Activated gamma-delta T cell (primary cell): ENCODE measurements around the gene FAM170B.

Source experiments
- DNase-seq: peaks from one replicate; lab custom pipeline; 2025; lab: John Stamatoyannopoulos, UW

Gene FAM170B

DNA sequence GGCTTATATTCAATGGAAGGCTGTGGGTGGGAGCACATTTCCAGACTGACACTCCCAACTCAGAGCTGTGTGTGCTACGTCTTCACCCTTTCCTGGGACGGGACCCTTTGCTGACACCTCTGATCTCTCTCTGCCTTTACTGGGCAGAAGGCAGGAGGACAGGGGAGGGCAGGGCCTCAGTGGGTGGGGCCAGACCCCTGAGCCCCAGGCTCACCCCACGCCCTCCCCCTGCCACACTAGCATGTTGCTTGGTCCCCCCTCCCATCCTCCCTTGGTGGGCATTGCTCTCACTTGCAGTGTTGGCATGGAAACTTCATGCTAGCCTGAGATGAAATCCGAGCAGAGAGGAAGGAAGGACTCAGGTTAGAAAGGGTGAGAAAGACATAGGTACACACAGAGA is 36.0 kb upstream of the FAM170B start:
- DNase-seq, result no peak

DNA sequence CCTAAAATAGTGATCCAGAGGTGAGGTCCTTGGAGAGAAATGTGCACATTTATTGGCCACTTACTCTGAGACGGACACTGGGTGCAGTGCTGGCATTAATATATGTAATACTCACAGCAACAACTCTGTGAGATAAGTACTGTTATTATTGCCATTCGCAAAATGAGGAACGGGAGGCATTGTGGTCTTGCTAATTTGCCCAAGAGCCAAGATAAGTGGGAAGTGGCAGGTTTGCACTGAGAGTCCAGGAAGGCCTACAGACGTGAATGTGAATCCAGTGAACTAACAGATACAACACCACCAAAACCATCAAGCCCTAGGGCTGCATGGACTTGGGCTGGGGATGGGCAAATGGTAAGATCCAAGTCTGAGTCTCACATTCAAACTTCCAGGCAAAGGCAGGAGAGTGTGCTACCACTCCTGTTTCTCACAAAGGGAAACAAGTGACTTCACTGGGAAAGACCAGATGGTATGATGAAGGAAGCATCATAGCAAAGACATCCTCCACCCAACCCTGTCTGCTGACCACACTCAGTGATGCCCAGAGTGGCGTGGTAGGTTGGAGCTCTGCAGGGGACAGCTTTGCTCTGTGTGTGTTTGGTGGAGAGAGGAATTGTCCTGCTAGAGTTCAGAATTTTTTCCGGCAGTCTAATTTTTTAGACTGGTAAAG is 35.1 kb upstream of the FAM170B start:
- DNase-seq, result no peak

DNA sequence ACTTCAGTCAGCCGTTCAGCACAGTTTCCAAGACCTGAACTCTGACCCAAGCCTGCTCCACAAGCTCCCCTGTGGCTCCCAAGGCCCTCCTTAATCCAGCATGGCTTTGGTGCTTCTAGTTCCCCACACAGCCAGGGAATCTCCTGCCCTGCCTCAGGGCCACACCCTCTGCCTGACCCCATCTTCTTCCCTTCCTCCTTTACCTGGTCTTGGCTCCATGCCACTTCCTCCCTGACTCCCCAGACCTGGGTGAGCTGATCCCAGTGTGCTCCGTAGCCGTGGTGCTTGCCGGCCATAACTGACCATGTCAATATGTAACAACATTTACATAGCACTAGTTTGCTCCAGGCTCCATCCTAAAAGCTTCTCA is 34.3 kb upstream of the FAM170B start:
- DNase-seq, result no peak

DNA sequence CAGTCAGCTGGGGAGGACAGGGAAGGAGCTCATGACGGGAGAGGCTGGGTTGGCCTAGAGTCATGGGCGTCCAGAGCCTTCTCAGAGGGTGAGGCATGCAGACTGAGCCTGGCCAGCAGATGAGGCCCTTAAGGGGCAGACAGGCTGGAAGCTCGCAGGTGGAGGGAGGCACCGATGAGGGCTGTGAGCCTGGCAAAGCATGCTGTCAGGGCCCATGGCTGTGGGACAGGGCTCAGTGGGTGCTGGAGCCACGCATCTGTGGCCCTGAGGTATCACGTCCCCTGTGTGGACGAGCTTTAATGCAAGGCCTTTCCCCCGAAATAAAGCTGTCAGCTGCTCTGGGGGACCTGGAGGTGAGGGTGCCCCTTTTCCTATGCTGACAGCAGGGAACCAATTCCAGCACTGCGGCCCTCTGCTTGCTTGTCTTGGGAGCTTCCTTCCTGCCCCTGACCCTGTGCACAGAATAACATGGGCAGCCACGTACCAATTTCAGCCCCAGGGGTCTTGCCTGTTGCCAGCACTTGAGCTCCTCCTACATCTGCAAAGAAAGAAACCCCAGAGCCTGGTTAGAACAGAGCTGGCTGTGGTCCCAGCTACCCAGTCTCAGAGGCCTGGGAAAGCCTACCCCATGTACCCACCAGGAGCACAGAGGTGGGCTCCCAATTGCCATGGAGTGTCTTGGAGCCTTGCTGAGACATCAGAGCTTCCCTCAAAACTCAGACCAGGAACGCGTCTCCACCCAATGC is 33.8 kb upstream of the FAM170B start:
- no peak for DNase-seq

DNA sequence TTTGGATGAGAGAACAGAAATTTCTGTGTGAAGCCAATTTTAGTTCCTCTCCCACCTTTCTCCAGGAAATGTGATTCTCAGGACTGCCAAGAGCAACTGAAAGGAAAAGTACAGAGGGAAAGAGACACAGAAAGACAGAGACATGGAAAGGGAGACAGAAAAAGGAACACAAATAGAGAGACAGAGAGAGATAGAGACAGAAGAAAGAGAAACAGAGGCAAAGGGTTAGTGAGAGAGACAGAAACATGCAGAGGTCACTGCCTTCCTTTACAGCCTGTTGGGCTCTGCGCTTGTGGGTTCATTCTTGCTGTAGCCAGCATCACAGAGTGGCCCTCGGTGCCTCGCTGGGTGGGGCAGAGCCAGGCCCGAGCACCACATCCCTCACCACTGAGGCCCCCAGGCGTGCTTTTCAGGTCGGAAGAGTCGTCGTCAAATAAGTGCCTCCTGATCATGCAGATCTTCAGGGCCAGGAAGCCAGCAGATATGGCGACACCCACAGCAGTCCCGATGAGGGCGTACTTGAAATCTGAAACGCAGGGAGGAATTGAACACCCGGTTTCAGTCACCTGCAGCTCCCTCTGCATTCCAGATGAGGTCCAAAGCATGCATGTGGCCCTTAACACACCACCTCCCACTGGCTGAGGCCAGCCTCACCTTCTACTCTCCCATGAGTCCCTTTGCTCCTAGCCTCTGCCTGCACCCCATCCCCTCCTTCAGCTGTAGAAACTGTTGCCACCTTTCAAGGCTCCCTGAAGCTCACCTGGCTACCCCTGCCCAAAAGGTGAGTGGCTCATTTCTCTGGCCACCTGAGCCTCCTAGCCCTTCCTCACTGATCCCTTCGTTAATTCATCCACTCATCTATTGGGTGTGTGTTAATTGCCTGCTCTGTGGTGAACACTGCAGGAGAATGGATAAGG is 32.9 kb upstream of the FAM170B start:
- no peak for DNase-seq

DNA sequence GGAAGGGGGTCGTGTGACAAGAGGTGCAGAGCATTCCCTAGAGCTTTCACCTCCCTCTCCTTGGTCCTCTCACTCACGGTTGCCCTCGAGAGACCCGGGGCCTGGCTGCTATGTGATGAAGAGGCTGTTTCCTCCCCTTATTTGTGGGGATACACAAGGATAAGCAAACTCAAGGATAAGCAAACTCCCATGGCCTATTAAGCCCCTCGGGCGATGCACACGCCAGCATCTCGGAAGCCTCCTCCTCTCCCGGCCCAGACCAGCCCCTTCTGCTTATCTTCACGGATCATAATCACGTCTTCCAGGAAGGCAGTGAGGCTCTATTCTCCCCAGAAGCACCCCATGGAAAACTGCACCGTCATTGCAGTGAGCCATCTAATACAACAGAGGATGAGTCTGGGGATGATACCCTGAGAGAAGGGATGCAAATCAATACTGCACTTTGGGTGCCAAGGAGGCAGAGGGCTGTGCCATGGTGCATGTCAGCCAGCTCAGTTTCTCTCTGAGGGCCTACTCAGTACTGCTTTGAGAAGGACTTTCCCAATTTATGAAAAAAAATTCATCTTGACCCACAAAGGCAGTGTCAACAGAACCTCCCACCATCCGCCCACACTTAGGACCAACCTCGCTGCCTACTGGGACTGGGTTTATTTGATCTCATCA is 32.1 kb upstream of the FAM170B start:
- DNase-seq, result no peak

DNA sequence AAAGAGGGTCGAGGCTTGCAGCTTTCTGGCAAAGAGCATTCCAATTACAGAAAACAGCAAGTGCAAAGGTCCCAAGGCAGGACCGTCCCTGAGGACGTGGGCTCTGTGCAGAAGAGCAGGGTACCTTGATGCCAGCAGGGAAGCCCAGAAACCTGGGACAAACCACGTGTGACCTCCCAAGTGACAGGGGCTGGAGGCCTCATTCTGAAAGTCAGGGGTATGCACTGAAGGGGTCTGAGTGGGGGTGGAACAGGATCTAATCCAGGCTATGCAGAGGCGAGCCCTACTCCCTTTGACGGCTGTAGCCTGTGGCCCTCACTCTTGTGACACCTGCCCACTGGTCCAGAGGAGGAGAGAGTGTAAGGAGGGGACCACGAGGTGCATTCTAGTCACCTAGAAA is 31.4 kb upstream of the FAM170B start:
- DNase-seq, result no peak

DNA sequence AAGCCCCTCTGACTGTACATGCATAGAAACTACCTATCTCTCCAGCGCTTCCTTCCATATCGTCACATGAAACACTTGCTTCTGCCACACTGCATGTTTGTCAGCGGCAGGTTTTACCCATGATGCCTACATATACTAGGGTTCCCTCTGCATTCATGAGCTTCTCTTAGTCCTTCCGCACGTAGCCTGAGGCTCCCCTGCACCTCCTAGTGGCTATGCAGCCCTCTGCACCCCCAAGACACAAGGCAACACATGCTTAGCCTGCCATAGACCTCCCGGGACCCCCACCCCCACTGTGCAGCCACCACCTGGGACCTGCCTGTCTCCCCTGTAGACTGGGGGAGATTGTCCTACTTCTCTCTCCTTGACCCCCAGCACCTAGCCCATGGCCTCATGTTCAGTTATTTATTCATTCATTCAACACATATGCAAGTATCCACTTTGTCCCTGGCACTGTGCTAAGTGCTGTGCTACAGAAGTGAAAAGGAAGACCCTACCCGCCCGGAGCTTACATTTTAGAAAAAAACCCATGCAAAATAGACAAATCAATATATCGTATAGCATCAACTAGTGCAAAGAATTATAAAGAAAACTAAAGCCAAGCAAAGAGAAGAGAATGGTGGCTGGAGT is 30.9 kb upstream of the FAM170B start:
- DNase-seq, result no peak

DNA sequence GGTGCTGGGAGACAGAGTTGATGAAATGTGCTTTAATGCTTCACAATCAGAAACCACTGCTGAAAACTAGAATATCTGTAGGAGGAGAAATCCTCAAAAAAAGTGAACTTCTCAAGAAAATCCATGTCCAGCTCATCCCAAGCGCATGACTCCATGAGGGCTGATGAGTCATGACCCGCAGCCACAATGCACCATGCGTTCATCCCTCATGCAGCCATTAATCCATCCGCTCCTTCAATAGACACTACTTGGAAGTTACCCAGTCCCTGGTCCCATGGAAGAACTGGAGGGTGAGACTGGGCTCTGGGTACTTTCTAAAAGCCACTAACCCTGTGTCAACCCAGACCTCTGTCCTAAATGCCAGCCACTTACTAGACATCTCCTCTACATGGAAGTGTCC is 29.9 kb upstream of the FAM170B start:
- DNase-seq, result no peak

DNA sequence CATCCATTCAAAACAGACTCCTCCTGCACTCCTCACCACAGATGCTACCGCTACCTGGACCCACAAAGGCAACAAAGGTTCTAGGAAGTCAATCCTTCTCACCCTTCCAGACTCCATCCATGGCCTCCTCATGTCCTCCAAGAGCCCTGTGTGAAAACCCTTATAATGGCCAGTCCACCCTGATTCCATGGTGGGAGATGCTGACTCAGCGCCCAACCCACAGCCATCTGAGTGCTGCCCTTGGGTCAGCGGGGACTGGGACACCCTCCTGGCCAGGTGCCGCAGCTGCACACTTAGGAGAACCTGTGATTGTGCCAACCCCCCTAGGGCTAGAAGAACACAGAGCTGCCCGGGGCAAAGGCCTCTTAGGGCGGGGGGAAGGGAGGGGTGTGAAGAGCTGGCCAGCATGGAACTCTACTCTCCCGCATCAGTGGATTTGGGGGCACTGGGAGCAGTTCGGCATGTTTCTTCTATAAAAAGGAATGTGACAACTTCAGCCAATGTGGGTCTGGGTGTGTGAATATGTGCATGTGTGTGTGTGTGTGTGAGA is 29.0 kb upstream of the FAM170B start:
- DNase-seq, result no peak

DNA sequence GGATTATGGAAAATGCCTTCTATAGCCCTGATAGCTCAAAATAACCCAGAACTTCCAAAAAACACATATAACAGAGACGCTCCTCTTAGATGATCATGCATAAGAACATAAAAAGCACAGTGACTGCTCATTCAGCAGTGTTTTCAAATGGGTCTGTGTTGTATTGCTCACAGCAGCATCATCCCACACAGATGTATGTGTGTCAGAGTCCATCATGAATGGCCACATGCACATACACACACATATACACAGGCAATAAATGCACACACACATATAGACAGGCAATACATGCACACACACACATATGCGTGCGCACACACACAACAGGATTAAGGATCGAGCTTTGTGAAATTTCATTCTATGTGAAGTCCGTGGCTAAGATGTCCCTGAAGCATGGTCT is 28.2 kb upstream of the FAM170B start:
- no peak for DNase-seq

DNA sequence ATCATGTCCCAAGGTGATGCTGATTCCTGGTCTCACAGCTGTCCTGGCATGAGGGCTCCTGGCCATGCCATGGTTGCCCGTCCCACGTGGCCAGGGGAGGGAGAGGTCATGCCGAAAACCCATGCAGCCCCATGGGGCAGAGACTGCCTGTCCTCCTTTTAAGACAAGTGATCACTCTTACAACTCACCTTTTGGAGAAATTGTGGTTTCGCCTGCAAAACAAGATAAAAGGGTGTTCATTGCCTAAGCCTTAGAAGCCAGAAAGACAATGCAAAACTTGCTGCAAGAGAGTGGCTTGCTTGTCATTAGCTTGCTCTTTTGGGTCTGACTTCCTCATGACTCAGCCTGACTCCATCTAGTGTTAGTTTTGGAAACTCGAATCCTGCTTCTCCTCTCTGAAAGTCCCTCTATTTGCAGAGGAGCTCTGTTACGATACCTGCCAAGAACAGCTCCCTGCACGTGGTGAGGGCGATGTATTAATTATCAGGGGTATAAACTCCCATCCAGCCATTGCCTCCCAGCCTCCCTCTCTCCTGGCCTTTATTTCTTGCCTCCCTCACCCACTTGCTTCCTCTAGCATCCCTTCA is 27.7 kb upstream of the FAM170B start:
- no peak for DNase-seq

DNA sequence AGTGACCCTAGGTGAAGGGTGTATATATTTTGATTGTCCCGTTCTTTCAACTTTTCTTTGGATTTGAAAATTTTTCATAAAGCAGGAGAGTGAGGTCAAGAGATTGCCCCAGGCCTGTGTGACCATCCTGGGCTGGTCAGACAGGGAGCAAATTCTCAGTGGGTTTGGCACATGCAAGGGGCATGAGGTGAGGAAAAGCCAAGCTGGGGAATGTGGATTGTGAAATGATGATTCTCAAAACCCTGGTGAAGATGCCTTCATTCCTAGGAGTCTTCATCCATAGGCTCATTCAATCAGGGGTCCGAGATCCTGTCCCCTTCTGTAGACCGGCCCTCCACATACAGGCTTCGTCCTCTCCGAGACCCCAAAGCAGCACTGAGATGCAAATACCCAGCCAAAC is 27.0 kb upstream of the FAM170B start:
- DNase-seq, result no peak

DNA sequence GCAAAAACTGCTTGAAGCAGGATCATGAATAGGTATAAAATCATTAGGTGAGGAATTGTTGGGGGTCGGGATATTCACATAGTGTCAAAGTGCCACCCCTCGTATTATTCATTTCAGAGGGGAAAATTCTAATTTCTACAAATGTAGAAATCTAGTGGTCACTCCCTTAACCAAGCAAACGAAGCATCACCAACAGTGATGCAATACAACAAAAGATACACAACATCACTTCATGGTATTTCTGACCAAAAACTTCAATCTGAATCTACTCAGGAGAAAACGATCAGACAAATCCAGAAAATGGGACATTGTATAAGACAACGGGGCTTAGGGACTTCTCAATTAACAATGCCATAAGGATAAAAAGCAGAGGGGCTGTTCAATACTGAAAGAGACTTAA is 26.3 kb upstream of the FAM170B start:
- DNase-seq, result no peak

DNA sequence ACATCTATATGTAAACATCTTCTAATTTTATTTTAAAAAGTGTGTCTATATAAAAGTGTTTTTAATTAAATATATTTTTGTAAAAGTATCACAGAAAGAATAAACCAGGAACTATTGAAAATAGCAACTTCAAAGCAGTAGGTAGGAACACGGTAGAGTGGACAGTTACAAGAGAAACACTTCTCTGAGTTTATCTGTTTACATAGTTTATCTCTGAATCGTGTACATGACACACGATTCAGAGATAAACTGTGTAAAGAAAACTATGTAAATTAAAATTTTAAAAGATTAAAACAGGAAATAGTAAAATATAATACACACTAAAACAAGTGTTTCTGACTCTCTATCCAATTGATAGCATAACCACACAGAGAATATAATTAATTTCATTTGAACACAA is 25.1 kb upstream of the FAM170B start:
- no peak for DNase-seq

DNA sequence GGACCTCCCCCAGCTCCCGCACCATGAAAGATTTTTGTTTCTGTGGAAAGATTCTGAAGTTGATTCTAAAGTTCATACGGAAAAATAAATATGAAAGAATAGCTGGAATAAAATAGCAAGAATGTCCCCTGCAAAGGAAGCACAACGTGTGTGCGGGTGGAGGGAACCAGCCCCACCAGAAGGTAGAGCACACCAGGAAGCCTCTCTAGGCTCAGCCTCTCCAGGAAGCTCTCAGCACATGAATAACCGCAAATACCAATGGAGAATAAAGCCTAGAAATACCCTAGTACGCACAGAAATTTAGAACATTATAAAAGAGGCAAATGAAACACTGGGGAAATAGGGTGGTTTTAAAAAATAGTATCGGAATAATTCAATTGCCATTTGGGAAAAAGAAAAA is 24.6 kb upstream of the FAM170B start:
- DNase-seq, result no peak

DNA sequence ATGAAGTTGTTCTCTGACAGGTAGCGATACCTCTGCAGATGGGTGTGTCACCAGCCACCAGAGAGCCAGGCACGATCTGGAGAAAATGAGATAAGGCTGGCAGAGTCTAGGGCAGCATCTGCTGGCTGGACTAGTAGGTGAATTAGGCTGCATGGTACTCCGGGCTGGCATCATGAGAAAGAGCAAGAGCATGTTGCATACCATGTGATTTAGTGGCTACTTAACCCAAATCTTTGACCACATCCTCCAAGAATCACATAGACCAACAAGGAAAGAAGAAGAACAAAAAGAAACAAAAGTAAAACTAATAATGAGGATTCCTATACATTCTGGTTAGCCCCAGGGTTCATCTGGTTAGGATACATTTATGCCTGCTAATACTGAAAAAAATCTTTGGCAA is 23.4 kb upstream of the FAM170B start:
- no peak for DNase-seq

DNA sequence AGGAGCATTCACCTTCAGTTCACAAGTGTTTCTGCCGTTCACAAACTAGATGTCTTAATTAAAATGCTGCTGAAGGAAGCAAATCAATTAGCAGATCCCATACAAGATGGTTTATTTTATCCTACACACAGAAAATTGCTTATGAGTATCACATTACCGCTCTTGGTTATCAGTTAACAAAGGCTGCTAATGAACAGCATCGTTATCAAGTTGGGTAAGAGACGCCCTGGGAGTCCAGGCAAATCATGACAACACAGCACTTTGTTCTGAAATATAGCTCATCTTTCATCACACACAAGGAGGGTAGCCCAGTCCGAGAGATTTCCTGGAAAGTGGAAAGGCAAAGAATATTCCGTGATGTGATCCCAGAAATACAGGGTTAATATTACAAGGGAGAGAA is 20.8 kb upstream of the FAM170B start:
- DNase-seq, result no peak

DNA sequence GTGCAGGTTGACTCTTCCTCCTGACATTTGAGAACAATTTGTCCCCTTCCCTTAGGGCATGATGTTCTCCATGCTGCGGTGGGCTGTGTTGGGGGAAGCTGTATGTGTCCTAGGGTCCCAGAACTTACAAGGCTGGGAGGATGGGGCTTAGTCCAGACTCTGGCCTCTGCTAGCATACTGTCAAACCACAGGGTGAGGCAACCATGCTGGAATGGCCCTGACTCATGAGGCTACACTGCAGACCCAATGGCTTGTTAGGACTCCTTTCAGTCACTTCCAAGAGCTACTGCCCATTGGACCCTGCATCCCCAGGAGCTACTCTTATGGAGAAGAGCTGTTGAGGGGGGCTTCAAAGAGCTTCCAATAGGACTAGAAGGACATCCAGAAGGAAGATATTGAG is 20.1 kb upstream of the FAM170B start:
- no peak for DNase-seq

DNA sequence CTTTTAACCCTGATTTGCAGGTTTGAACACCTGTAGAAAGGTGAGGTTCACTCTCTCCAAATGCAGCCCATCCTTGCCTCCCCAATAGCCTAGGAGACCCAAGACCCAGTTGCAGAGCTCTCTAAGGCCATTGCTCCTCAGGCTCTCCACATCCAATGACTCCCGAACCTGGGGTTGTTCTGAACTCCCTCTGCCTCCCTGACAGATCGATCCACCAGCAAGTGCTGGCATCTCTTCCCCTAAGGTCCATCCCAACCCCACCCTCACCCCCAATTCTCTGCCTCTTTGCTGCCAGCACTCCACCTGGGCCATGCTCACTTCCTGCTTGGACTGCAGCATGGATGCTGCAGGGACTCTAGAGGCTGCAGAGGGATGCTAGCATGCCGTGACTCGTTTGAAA is 19.3 kb upstream of the FAM170B start:
- DNase-seq, result no peak

DNA sequence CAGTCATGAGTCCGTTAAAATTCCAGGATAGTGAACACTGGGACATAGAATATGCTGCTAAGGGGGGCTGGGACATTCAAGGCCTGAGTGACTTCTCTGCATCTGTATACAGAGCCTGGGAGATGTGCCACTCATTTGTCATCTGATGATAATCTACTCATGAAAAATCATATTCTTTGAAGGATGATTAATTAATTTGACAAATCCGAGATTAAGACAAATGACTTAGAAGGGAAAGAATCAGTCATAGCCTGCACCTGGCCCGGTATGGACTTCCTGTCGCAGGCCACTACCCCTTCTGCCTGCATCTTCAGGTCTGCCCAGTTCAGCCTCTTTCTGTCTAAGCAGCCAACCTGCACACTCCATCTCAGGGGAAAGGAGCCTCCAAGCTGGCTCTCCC is 18.8 kb upstream of the FAM170B start:
- no peak for DNase-seq
